DOHH2 (cell line): ENCODE measurements around the gene MIPOL1.

Experiments
- H3F3A ChIP-seq: fragments of 200-600 bp; sonication (generic), shearing (Covaris generic); 2 replicates; pipeline ENCODE4 v1.6.0; 2016; ENCODE audit warnings: antibody characterized with exemption, mild to moderate bottlenecking; ENCODE audit not compliant: control insufficient read depth, insufficient read depth
- H3K27ac ChIP-seq: fragments of 200-600 bp; sonication (generic); 2 replicates; pipeline ENCODE4 v1.5.1; 2014; ENCODE audit warnings: low read depth, mild to moderate bottlenecking, low read length, moderate library complexity
- H3K27me3 ChIP-seq: fragments of 200-600 bp; sonication (generic); 2 replicates; pipeline ENCODE4 v1.6.1; 2014; ENCODE audit warnings: mild to moderate bottlenecking, low read length, mixed read lengths; ENCODE audit not compliant: control insufficient read depth
- H3K36me3 ChIP-seq: fragments of 200-600 bp; sonication (generic); 2 replicates; pipeline ENCODE4 v1.6.1; 2014; ENCODE audit warnings: mild to moderate bottlenecking, low read length, moderate library complexity, mixed read lengths; ENCODE audit not compliant: control insufficient read depth
- H3K4me1 ChIP-seq: fragments of 200-600 bp; sonication (generic); 2 replicates; pipeline ENCODE4 v1.6.1; 2014; ENCODE audit warnings: mild to moderate bottlenecking, low read length, mixed read lengths; ENCODE audit not compliant: control insufficient read depth
- H3K4me2 ChIP-seq: fragments of 200-600 bp; sonication (generic); 2 replicates; pipeline ENCODE4 v1.6.0; 2014; ENCODE audit warnings: mild to moderate bottlenecking, low read length, moderate library complexity
- H3K4me3 ChIP-seq: fragments of 200-600 bp; sonication (generic); 2 replicates; pipeline ENCODE4 v1.5.1; 2014; ENCODE audit warnings: mild to moderate bottlenecking, low read length, mixed read lengths
- H3K79me2 ChIP-seq: fragments of 200-600 bp; sonication (generic); 2 replicates; pipeline ENCODE4 v1.6.1; 2014; ENCODE audit warnings: mild to moderate bottlenecking, low read length, mixed read lengths; ENCODE audit not compliant: control insufficient read depth
- H3K9me2 ChIP-seq: fragments of 200-600 bp; sonication (generic); replicated peaks from 2 replicates; pipeline ENCODE4 v1.6.1; 2014; ENCODE audit warnings: mild to moderate bottlenecking, low read length, mixed read lengths; ENCODE audit not compliant: control insufficient read depth
- H3K9me3 ChIP-seq: fragments of 200-600 bp; sonication (generic); 2 replicates; pipeline ENCODE4 v1.6.1; 2014; ENCODE audit warnings: antibody characterized with exemption, low read length, mixed read lengths; ENCODE audit not compliant: control insufficient read depth, insufficient read depth
- H4K20me1 ChIP-seq: fragments of 200-600 bp; sonication (generic); 2 replicates; pipeline ENCODE4 v1.6.0; 2014; ENCODE audit warnings: low read depth, mild to moderate bottlenecking, antibody characterized with exemption, low read length, moderate library complexity; ENCODE audit not compliant: control insufficient read depth, insufficient read depth
- EZH2phosphoT487 ChIP-seq: fragments of 200-600 bp; sonication (generic); IDR thresholded peaks from 2 replicates; pipeline ENCODE4 v1.6.1; 2017; ENCODE audit warnings: borderline replicate concordance, mild to moderate bottlenecking, antibody characterized with exemption, low read length, moderate library complexity, mixed read lengths
- TF ChIP-seq, protein P1 (sequence below): fragments of 200-600 bp; sonication (generic); IDR thresholded peaks from one replicate; pipeline ENCODE4 v1.5.1; 2014; ENCODE audit warnings: antibody characterized with exemption, mild to moderate bottlenecking, low read depth, low read length; ENCODE audit not compliant: poor library complexity, severe bottlenecking

The MIPOL1 gene

DNA sequence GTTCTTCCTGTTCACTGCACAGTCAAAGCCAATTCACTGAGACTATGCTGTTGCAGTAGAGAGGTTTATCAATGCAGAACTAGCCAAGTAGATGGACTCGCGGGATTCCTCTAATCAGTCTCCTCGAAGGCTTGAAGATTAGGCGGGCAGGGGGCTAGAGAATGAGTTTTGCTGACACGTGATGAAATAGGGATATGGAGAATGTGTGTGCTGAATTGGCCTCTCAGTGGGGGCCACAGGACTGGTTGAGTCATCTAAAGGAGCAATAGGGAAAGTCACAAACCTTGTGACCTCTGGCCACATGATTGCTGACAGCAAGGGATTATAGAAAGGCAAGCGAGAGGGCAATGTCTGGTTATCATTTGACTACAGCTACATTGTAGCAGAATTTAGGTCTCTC is 12.7 kb downstream of the MIPOL1 start:
- Histone ChIP-seq H3K36me3 (no peaks in the 10 kb centered on the region), H3K27me3 (no peaks in the 10 kb centered on the region), H3K4me3 (no peak overlapping the region), H4K20me1 (no peaks in the 10 kb centered on the region), H3K79me2 (no peaks in the 10 kb centered on the region), H3K9me3 (peaks cover 11% of the 10 kb centered on the region; the same call in 1 of the 2 replicates), H3K4me2 (no peak overlapping the region), H3K4me1 (no peaks in the 10 kb centered on the region), H3F3A (no peaks in the 10 kb centered on the region), H3K27ac (no peak overlapping the region), H3K9me2 (no peaks in the 10 kb centered on the region)
- no peak for TF ChIP-seq EZH2phosphoT487
- TF ChIP-seq, protein P1, sequence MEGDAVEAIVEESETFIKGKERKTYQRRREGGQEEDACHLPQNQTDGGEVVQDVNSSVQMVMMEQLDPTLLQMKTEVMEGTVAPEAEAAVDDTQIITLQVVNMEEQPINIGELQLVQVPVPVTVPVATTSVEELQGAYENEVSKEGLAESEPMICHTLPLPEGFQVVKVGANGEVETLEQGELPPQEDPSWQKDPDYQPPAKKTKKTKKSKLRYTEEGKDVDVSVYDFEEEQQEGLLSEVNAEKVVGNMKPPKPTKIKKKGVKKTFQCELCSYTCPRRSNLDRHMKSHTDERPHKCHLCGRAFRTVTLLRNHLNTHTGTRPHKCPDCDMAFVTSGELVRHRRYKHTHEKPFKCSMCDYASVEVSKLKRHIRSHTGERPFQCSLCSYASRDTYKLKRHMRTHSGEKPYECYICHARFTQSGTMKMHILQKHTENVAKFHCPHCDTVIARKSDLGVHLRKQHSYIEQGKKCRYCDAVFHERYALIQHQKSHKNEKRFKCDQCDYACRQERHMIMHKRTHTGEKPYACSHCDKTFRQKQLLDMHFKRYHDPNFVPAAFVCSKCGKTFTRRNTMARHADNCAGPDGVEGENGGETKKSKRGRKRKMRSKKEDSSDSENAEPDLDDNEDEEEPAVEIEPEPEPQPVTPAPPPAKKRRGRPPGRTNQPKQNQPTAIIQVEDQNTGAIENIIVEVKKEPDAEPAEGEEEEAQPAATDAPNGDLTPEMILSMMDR = no peak

DNA sequence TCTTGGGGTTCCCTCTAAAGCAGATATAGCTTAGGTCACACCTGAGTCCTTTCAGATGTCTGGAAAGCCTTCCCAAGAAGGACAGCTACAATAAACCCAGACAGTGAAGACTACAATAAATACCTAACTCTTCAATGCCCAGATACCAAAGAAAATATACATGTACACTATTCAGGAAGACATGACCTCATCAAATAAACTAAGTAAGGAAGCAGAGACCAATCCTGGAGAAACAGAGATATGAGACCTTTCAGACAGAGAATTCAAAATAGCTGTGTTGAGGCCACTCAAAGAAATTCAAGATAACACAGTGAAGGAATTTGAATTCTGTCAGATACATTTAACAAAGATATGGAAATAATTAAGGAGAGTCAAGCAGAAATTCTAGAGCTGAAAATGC is 15.3 kb downstream of the MIPOL1 start:
- Histone ChIP-seq H3K27me3 (no peaks in the 10 kb centered on the region), H3F3A (no peaks in the 10 kb centered on the region), H3K9me3 (peaks cover 5% of the 10 kb centered on the region; the same call in 1 of the 2 replicates), H3K4me3 (no peak overlapping the region), H3K4me1 (no peaks in the 10 kb centered on the region), H3K79me2 (no peaks in the 10 kb centered on the region), H3K9me2 (no peaks in the 10 kb centered on the region), H3K36me3 (no peaks in the 10 kb centered on the region), H3K27ac (no peak overlapping the region), H4K20me1 (no peaks in the 10 kb centered on the region), H3K4me2 (no peak overlapping the region)
- TF ChIP-seq, protein P1 = no peak
- TF ChIP-seq EZH2phosphoT487 = no peak

- H3K4me1 ChIP-seq = no peaks in the 10 kb centered on the region
- no peaks in the 10 kb centered on the region for H3F3A ChIP-seq
- TF ChIP-seq, protein P1 = no peak
- TF ChIP-seq EZH2phosphoT487 = no peak
- peaks cover 5% of the 10 kb centered on the region; the same call in 1 of the 2 replicates for H3K9me3 ChIP-seq
- no peaks in the 10 kb centered on the region for H3K9me2 ChIP-seq
- H3K27ac ChIP-seq = no peak overlapping the region
- H3K4me3 ChIP-seq = no peak overlapping the region
- no peaks in the 10 kb centered on the region for H3K79me2 ChIP-seq
- H4K20me1 ChIP-seq = no peaks in the 10 kb centered on the region
- H3K4me2 ChIP-seq = no peak overlapping the region
- H3K36me3 ChIP-seq = no peaks in the 10 kb centered on the region
- no peaks in the 10 kb centered on the region for H3K27me3 ChIP-seq
Measured at GRCh38 chr14:37215345-37215744, 17.6 kb downstream of the MIPOL1 start.
